ENCODE results near the gene C14orf93. TPM values are rescaled to one million over a fixed set of nuclear protein-coding genes. Genes with fewer than 3 reads are reported as not detected.
"Not testable (repeated sequence)": the region's sequence is repeated elsewhere in the genome, so short reads cannot be mapped to it uniquely, and the experiment has no call there.

C14orf93 gene
- polyA plus RNA-seq, 2 donors = 4.7 to 6.1 TPM

DNA sequence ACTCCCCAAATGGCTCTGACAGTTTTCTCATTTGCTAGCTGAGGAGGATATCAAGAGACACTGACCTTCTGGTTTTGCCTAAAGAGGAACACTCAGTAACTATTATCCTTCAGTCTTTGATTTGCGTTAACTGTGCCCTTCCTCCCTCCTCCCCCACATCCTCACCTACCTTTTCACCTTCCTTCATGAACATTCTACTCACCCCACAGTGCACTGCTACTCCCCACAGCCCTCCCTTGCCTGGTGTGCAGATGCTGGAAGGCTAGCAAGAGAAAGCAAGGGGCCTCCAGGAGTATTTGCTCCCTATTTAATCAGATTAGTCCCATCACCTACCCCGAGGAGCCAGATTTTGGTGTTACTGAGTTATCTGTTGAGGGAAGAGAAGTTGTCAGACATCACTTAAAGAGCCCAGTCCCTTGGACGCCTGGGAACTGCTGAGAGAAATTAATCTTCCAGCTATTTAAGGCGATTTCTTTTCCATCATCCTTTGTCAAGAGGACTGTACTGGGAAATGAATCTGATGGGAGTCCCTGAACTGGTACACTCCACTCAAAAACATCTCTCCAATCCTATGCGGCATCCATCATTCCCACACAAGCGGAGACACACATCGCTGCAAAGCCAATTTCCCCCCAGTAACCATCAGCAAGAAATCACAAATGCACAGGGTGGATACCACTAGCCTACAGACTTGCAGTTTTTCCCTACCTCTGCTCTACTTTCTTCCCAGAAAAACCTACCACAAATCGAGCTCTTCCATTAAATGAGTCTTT is 13.3 kb upstream of the C14orf93 start:
- H3K4me1 ChIP-seq (ENCODE audit: control insufficient read depth in 2 of 2, insufficient read depth in 2 of 2, low read length in 1 of 2) = no peaks in the 10 kb centered on the region
- no peak overlapping the region for H3K4me3 ChIP-seq (ENCODE audit: low read depth in 1 of 2, low read length in 2 of 2)
- WGBS, 2 donors = 80 to 83% methylated on average over 8 of the region's 8 CpGs
- H3K27me3 ChIP-seq (ENCODE audit: control insufficient read depth in 1 of 2, insufficient read depth in 2 of 2, low read length in 2 of 2) = no peaks in the 10 kb centered on the region
- H3K36me3 ChIP-seq (ENCODE audit: control insufficient read depth in 2 of 2, insufficient read depth in 2 of 2, low read length in 1 of 2) = peaks cover 7 to 11% of the 10 kb centered on the region in 2 donors
- H3K9me3 ChIP-seq (ENCODE audit: control insufficient read depth in 2 of 2, insufficient read depth in 1 of 2, low read depth in 1 of 2, low read length in 1 of 2) = no peaks in the 10 kb centered on the region
- H3K27ac ChIP-seq (ENCODE audit: low read depth in 2 of 2, low read length in 1 of 2) = no peak overlapping the region

DNA sequence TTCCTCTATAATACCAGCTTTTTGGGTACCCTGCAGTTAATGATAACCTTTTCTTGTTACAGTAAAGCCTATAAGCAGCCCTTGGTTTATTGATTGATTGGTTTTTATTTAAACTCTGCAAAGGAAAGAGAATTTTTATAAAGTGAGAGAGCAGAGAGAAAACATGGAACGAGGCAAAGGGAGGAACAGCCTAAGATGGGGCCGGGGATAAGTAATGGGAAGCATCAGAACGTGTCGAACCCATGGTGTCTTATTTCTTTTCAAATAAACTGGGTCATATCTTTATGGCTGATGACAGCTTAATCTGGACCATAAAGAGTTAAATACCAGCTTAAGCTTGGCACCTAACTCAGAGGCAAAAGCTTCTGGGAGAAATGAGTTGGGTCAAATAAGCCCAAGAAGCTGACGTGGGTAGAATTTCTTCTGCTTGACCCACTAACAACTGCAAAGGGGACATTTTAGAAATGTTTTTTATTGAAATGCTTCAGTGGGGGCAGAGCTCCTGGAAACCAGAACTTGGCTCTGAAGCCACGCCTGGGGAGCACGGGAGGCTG is 12.0 kb upstream of the C14orf93 start:
- no peaks in the 10 kb centered on the region for H3K27me3 ChIP-seq (ENCODE audit: control insufficient read depth in 1 of 2, insufficient read depth in 2 of 2, low read length in 2 of 2)
- peaks cover 7 to 11% of the 10 kb centered on the region in 2 donors for H3K36me3 ChIP-seq (ENCODE audit: control insufficient read depth in 2 of 2, insufficient read depth in 2 of 2, low read length in 1 of 2)
- H3K9me3 ChIP-seq (ENCODE audit: control insufficient read depth in 2 of 2, insufficient read depth in 1 of 2, low read depth in 1 of 2, low read length in 1 of 2) = no peaks in the 10 kb centered on the region
- H3K27ac ChIP-seq (ENCODE audit: low read depth in 2 of 2, low read length in 1 of 2) = no peak overlapping the region
- no peak overlapping the region for H3K4me3 ChIP-seq (ENCODE audit: low read depth in 1 of 2, low read length in 2 of 2)
- 50 to 58% methylated on average over 7 of the region's 7 CpGs for WGBS, 2 donors
- no peaks in the 10 kb centered on the region for H3K4me1 ChIP-seq (ENCODE audit: control insufficient read depth in 2 of 2, insufficient read depth in 2 of 2, low read length in 1 of 2)

DNA sequence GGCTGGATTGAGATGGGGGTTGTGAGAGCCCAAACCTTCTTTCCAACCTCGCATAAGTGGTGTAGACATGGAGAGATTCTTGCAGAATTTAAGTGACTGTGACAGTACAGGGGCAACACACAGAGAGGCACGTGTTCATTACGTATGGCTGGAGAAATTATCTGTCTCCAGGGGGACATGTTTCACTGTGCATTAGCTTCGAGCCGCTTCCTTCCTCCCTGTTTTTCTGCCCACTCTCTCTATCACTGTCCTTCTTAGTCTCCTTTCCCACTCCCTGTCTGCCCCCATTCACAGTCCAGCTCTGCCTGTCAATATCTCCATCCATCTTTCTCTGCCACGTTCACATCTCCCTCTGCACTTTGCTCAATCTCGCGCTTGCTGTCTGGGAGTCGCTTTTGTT is 11.5 kb upstream of the C14orf93 start:
- Histone ChIP-seq H3K4me3 (ENCODE audit: low read depth in 1 of 2, low read length in 2 of 2) (no peak overlapping the region), H3K4me1 (ENCODE audit: control insufficient read depth in 2 of 2, insufficient read depth in 2 of 2, low read length in 1 of 2) (no peaks in the 10 kb centered on the region), H3K27me3 (ENCODE audit: control insufficient read depth in 1 of 2, insufficient read depth in 2 of 2, low read length in 2 of 2) (no peaks in the 10 kb centered on the region), H3K27ac (ENCODE audit: low read depth in 2 of 2, low read length in 1 of 2) (no peak overlapping the region), H3K36me3 (ENCODE audit: control insufficient read depth in 2 of 2, insufficient read depth in 2 of 2, low read length in 1 of 2) (peaks cover 7 to 11% of the 10 kb centered on the region in 2 donors), H3K9me3 (ENCODE audit: control insufficient read depth in 2 of 2, insufficient read depth in 1 of 2, low read depth in 1 of 2, low read length in 1 of 2) (no peaks in the 10 kb centered on the region)
- WGBS, 2 donors = 72 to 79% methylated on average over 9 of the region's 9 CpGs

DNA sequence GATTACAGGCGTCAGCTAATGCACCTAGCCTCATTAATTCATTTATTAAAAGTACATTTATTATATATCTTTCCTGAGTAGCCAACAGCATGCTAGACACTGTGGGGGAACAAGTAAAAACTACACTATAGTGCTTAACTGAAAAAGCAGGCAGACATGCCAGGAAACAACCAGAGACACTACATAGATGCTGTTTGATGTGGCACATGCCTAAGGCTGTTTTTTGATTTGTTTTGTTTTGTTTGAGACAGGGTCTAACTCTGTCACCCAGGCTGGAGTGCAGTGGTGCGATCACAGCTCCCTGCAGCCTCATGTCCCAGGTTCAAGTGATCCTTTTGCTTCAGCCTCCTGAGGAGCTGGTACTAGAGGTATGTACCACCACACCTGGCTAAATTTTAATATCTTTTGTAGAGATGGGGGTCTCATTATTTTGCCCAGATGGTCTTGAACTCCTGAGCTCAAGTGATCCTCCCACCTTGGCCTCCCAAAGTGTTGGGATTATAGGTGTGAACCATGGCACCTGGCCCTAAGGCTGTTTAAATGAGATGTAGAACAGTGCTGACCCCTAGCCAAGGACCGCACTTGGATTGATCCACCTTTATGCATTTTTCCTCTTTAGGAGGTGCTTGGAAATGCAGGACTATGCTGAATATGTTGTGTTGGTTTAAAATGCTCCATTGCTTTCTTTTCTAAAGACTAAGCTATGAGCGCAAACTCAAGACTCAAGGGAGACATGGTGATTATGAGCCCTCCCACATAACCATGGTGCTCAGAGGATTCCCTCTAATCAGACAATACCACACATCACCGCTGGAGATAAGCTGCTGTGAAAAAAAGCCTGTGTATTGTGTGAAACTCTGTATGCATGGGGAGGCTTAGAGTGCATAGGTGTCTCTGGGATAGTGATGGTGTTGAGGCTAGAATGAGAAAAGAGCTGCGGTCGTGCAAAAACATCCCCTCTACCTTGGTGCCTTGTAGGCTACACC is 10.5 kb upstream of the C14orf93 start:
- no peaks in the 10 kb centered on the region for H3K9me3 ChIP-seq (ENCODE audit: control insufficient read depth in 2 of 2, insufficient read depth in 1 of 2, low read depth in 1 of 2, low read length in 1 of 2)
- H3K36me3 ChIP-seq (ENCODE audit: control insufficient read depth in 2 of 2, insufficient read depth in 2 of 2, low read length in 1 of 2) = peaks cover 2 to 4% of the 10 kb centered on the region in 2 donors
- no peaks in the 10 kb centered on the region for H3K27me3 ChIP-seq (ENCODE audit: control insufficient read depth in 1 of 2, insufficient read depth in 2 of 2, low read length in 2 of 2)
- no peak overlapping the region for H3K27ac ChIP-seq (ENCODE audit: low read depth in 2 of 2, low read length in 1 of 2)
- H3K4me3 ChIP-seq (ENCODE audit: low read depth in 1 of 2, low read length in 2 of 2) = no peak overlapping the region
- WGBS, 2 donors = 91 to 92% methylated on average over 7 of the region's 7 CpGs
- no peaks in the 10 kb centered on the region for H3K4me1 ChIP-seq (ENCODE audit: control insufficient read depth in 2 of 2, insufficient read depth in 2 of 2, low read length in 1 of 2)

DNA sequence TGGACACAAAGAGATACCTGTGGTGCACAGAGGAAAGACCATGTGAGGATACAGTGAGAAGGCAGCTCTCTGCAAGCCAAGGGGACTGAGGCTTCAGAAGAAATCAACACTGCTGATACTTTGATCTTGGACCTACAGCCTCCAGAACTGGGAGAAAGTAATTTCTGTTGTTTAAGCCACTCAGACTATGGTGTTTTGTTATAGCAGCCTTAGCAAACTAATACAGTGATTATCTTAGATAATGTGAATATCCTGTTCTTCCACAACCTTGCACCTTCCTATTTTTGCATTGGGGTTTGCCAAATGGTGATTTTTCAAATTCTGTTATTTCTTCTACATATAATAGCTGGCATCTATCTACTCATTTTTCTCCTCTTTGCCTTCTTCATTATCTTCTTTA is 8.2 kb upstream of the C14orf93 start:
- Histone ChIP-seq H3K9me3 (ENCODE audit: control insufficient read depth in 2 of 2, insufficient read depth in 1 of 2, low read depth in 1 of 2, low read length in 1 of 2) (no peaks in the 10 kb centered on the region), H3K27ac (ENCODE audit: low read depth in 2 of 2, low read length in 1 of 2) (no peak overlapping the region), H3K4me1 (ENCODE audit: control insufficient read depth in 2 of 2, insufficient read depth in 2 of 2, low read length in 1 of 2) (no peaks in the 10 kb centered on the region), H3K36me3 (ENCODE audit: control insufficient read depth in 2 of 2, insufficient read depth in 2 of 2, low read length in 1 of 2) (no peaks in the 10 kb centered on the region), H3K27me3 (ENCODE audit: control insufficient read depth in 1 of 2, insufficient read depth in 2 of 2, low read length in 2 of 2) (no peaks in the 10 kb centered on the region), H3K4me3 (ENCODE audit: low read depth in 1 of 2, low read length in 2 of 2) (no peak overlapping the region)

DNA sequence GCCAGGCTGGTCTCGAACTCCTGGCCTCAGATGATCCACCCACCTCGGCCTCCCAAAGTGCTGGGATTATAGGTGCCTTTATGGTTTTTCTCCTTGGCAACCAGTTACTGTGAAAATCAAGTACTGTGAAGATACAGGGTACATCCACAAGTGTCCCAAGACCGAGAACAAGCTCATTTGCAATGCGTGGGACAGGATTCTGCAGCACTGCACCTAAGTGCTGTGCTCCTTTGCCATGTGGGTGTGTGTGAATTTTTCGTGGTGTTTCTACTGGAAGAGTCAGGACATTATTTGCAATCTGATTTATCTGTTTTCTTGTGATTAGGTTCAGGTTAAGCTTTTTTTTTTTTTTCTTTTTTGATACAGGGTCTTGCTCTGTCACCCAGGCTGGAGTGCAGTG is 7.1 kb upstream of the C14orf93 start:
- H3K4me3 ChIP-seq (ENCODE audit: low read depth in 1 of 2, low read length in 2 of 2) = no peak overlapping the region
- H3K36me3 ChIP-seq (ENCODE audit: control insufficient read depth in 2 of 2, insufficient read depth in 2 of 2, low read length in 1 of 2) = no peaks in the 10 kb centered on the region
- no peaks in the 10 kb centered on the region for H3K27me3 ChIP-seq (ENCODE audit: control insufficient read depth in 1 of 2, insufficient read depth in 2 of 2, low read length in 2 of 2)
- H3K27ac ChIP-seq (ENCODE audit: low read depth in 2 of 2, low read length in 1 of 2) = no peak overlapping the region
- no peaks in the 10 kb centered on the region for H3K9me3 ChIP-seq (ENCODE audit: control insufficient read depth in 2 of 2, insufficient read depth in 1 of 2, low read depth in 1 of 2, low read length in 1 of 2)
- no peaks in the 10 kb centered on the region for H3K4me1 ChIP-seq (ENCODE audit: control insufficient read depth in 2 of 2, insufficient read depth in 2 of 2, low read length in 1 of 2)
- 80 to 86% methylated on average over 5 of the region's 5 CpGs for WGBS, 2 donors

DNA sequence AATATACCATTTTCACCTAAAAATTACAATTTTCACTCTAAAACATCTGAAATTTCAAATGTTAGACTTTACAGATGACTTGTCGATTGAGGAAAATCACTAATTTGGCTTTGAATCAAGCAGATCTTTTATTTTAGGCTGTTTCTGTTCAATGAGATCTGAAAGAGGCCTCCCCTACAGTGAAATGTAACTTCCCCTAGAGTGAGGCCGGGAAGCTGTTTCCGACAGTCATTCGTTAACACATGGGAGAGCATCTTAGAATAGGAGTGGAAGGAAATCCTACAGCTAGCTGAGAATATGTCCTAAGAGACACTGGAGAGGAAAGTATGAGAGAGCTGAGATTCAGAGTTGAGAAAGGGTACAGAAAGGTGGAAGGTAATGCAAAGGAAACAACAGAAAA is 5.7 kb upstream of the C14orf93 start:
- no peaks in the 10 kb centered on the region for H3K4me1 ChIP-seq (ENCODE audit: control insufficient read depth in 2 of 2, insufficient read depth in 2 of 2, low read length in 1 of 2)
- H3K27me3 ChIP-seq (ENCODE audit: control insufficient read depth in 1 of 2, insufficient read depth in 2 of 2, low read length in 2 of 2) = no peaks in the 10 kb centered on the region
- no peak overlapping the region for H3K27ac ChIP-seq (ENCODE audit: low read depth in 2 of 2, low read length in 1 of 2)
- no peaks in the 10 kb centered on the region for H3K36me3 ChIP-seq (ENCODE audit: control insufficient read depth in 2 of 2, insufficient read depth in 2 of 2, low read length in 1 of 2)
- no peaks in the 10 kb centered on the region for H3K9me3 ChIP-seq (ENCODE audit: control insufficient read depth in 2 of 2, insufficient read depth in 1 of 2, low read depth in 1 of 2, low read length in 1 of 2)
- WGBS, 2 donors = 83 to 88% methylated on average over 4 of the region's 4 CpGs
- no peak overlapping the region for H3K4me3 ChIP-seq (ENCODE audit: low read depth in 1 of 2, low read length in 2 of 2)

DNA sequence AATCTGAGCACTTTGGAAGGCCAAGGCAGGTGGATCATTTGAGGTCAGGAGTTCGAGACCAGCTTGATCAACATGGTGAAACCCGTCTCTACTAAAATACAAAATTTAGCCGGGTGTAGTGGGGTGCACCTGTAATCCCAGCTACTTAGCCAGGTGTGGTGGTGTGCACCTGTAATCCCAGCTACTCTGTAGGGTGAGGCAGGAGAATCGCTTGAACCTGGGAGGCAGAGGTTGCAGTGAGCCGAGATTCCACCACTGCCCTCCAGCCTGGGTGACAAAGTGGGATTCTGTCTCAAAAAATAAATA is 3.8 kb upstream of the C14orf93 start:
- H3K4me3 ChIP-seq (ENCODE audit: low read depth in 1 of 2, low read length in 2 of 2); H3K36me3 ChIP-seq (ENCODE audit: control insufficient read depth in 2 of 2, insufficient read depth in 2 of 2, low read length in 1 of 2); H3K27me3 ChIP-seq (ENCODE audit: control insufficient read depth in 1 of 2, insufficient read depth in 2 of 2, low read length in 2 of 2); H3K9me3 ChIP-seq (ENCODE audit: control insufficient read depth in 2 of 2, insufficient read depth in 1 of 2, low read depth in 1 of 2, low read length in 1 of 2); H3K4me1 ChIP-seq (ENCODE audit: control insufficient read depth in 2 of 2, insufficient read depth in 2 of 2, low read length in 1 of 2); H3K27ac ChIP-seq (ENCODE audit: low read depth in 2 of 2, low read length in 1 of 2): not testable (repeated sequence)
- WGBS, 2 donors = 94 to 96% methylated on average over 5 of the region's 5 CpGs

DNA sequence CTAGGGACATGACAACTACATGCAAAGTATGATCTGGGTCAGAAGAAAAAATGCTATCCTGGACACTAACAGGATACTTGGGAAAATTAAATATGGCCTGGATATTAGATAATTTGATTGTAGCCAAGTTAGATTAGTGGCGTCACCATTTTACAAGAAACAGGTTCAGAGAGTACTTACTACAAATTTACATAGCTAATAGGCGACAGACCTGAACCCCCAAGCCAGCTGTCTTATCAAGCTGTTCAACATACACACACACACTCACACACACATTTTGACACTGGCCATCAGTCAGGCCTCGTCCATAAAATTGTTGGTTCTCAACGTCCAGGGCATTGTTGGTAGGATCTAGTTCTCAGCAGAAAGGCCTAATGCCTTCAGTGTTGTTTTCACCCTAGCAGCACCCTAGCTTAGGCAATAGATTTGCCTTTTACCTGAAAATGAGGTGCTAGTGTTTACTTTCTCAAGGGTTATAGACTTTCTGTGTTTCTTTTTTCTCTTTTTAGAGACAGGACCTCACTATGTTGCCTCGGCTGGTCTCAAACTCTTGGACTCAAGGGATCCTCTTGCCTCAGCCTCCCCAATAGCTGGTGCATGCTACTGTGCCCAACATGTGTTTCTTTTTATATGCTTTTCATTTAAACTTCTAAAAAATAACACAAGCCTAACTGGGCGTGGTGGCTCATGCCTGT is 3.3 kb upstream of the C14orf93 start:
- Histone ChIP-seq H3K9me3 (ENCODE audit: control insufficient read depth in 2 of 2, insufficient read depth in 1 of 2, low read depth in 1 of 2, low read length in 1 of 2) (no peaks in the 10 kb centered on the region), H3K4me3 (ENCODE audit: low read depth in 1 of 2, low read length in 2 of 2) (no peak overlapping the region), H3K4me1 (ENCODE audit: control insufficient read depth in 2 of 2, insufficient read depth in 2 of 2, low read length in 1 of 2) (no peaks in the 10 kb centered on the region), H3K36me3 (ENCODE audit: control insufficient read depth in 2 of 2, insufficient read depth in 2 of 2, low read length in 1 of 2) (no peaks in the 10 kb centered on the region), H3K27me3 (ENCODE audit: control insufficient read depth in 1 of 2, insufficient read depth in 2 of 2, low read length in 2 of 2) (no peaks in the 10 kb centered on the region), H3K27ac (ENCODE audit: low read depth in 2 of 2, low read length in 1 of 2) (no peak overlapping the region)
- WGBS, 2 donors = 67 to 76% methylated on average over 6 of the region's 6 CpGs

All from esophagus (tissue), 2 donors.